Endothelial cell of umbilical vein (primary cell): Measurements from ENCODE around the gene ACMSD. TPM values are rescaled to one million over a fixed set of nuclear protein-coding genes. Genes with fewer than 3 reads are reported as not detected.

Experiments
- BruUV-seq: library from RNA; stranded (reverse); fragments of 400-500 nt; replicated peaks from 2 replicates; lab custom pipeline; 2021; lab: Mats Ljungman, UMichigan
- CTCF ChIA-PET: fragments of 300-600, 350-600 bp; sonication (Branson Sonifier 250); formaldehyde crosslinking; loops from one replicate; lab custom pipeline; 2021; ENCODE audit warnings: antibody characterized with exemption, inconsistent platforms; lab: Charles Lee
- POLR2A ChIA-PET: fragments of 300-600, 350-600 bp; sonication (Branson Sonifier 250); formaldehyde crosslinking; loops from one replicate; lab custom pipeline; 2021; ENCODE audit warnings: antibody characterized with exemption, inconsistent platforms; lab: Charles Lee
- DNase-seq: peaks from one replicate; pipeline ENCODE4 v3.0.0-alpha.2; 2011; ENCODE audit warnings: low read depth, low spot score
- FAIRE-seq: peaks from 2 replicates; lab custom pipeline; 2011; peaks lifted over from hg19 to GRCh38; lab: Jason Lieb, UNC
- H2AFZ ChIP-seq: 2 replicates; pipeline ENCODE4 v1.6.0; 2012; ENCODE audit warnings: low read depth, low read length, control low read depth, inconsistent platforms
- H3K27ac ChIP-seq: 2 replicates; pipeline ENCODE4 v1.5.1; 2011; ENCODE audit warnings: low read depth, mild to moderate bottlenecking, control low read depth, low read length, moderate library complexity; ENCODE audit not compliant: insufficient read depth
- H3K27me3 ChIP-seq, 2 experiments: 2 replicates each; pipeline versions ENCODE4 v1.6.0 to v1.6.1; 2011; ENCODE audit warnings: low read length in 2 of 2, mixed read lengths in 1 of 2; ENCODE audit not compliant: control insufficient read depth in 2 of 2, insufficient read depth in 2 of 2
- H3K36me3 ChIP-seq, 2 experiments: 2 replicates in 1 of 2; 3 replicates in 1 of 2; pipeline ENCODE4 v1.5.1; 2011; ENCODE audit warnings: low read length in 2 of 2, mild to moderate bottlenecking in 1 of 2, moderate library complexity in 1 of 2; ENCODE audit not compliant: control insufficient read depth in 2 of 2, insufficient read depth in 2 of 2; ENCODE audit errors: extremely low read depth in 1 of 2
- H3K4me1 ChIP-seq: 3 replicates; pipeline ENCODE4 v1.5.1; 2011; ENCODE audit warnings: mild to moderate bottlenecking, low read length; ENCODE audit not compliant: control insufficient read depth, insufficient read depth; ENCODE audit errors: extremely low read depth
- H3K4me2 ChIP-seq: 2 replicates; pipeline ENCODE4 v1.6.1; 2011; ENCODE audit warnings: low read length, control low read depth, mixed read lengths; ENCODE audit not compliant: insufficient read depth
- H3K4me3 ChIP-seq, 3 experiments: fragments of 200-600 bp in 1 of 3; sonication (generic), shearing (Covaris generic) in 1 of 3; replicated peaks in 1 of 3; 2 replicates each; pipeline ENCODE4 v1.5.1; 2011 to 2016; ENCODE audit warnings: control low read depth in 3 of 3, low read length in 3 of 3, mild to moderate bottlenecking in 2 of 3, inconsistent platforms in 1 of 3, low read depth in 1 of 3, moderate library complexity in 1 of 3; ENCODE audit not compliant: insufficient read depth in 1 of 3
- H3K79me2 ChIP-seq: 2 replicates; pipeline ENCODE4 v1.6.0; 2012; ENCODE audit warnings: low read length, inconsistent platforms; ENCODE audit not compliant: control insufficient read depth, insufficient read depth
- H3K9ac ChIP-seq: replicated peaks from 2 replicates; pipeline ENCODE3; 2011; ENCODE audit warnings: low read length, control low read depth; ENCODE audit not compliant: insufficient read depth; ENCODE audit errors: extremely low read depth
- H3K9me1 ChIP-seq: replicated peaks from 3 replicates; pipeline ENCODE4 v1.6.0; 2011; ENCODE audit warnings: mild to moderate bottlenecking, low read length; ENCODE audit not compliant: control insufficient read depth, insufficient read depth; ENCODE audit errors: extremely low read depth
- H3K9me3 ChIP-seq: replicated peaks from 2 replicates; pipeline ENCODE4 v1.5.1; 2012; ENCODE audit warnings: low read length, inconsistent platforms; ENCODE audit not compliant: control insufficient read depth, insufficient read depth
- H4K20me1 ChIP-seq: replicated peaks from 2 replicates; pipeline ENCODE3; 2011; ENCODE audit warnings: mild to moderate bottlenecking, low read length; ENCODE audit not compliant: control insufficient read depth, insufficient read depth; ENCODE audit errors: extremely low read depth
- CTCF ChIP-seq, 2 donors: IDR thresholded peaks; 1 replicate in 1 of 2; 2 replicates in 1 of 2; pipeline ENCODE4 v1.5.1; 2011; ENCODE audit warnings: low read length in 2 of 2, mild to moderate bottlenecking in 2 of 2, moderate library complexity in 2 of 2, control low read depth in 1 of 2, inconsistent platforms in 1 of 2, low read depth in 1 of 2; ENCODE audit not compliant: insufficient read depth in 1 of 2; ENCODE audit errors: extremely low read depth in 1 of 2
- EZH2 ChIP-seq: IDR thresholded peaks from 2 replicates; pipeline ENCODE4 v1.6.1; 2012; ENCODE audit warnings: borderline replicate concordance, low read depth, mild to moderate bottlenecking, moderate library complexity, low read length, inconsistent platforms; ENCODE audit not compliant: severe bottlenecking
- FOS ChIP-seq: IDR thresholded peaks from 2 replicates; pipeline ENCODE4 v1.6.1; 2011; ENCODE audit warnings: mild to moderate bottlenecking, low read length, moderate library complexity, borderline replicate concordance; ENCODE audit not compliant: insufficient read depth
- GATA2 ChIP-seq: IDR thresholded peaks from 2 replicates; pipeline ENCODE4 v1.7.0; 2011; ENCODE audit warnings: low read depth, mild to moderate bottlenecking, moderate library complexity, mixed read lengths, low read length; ENCODE audit not compliant: insufficient read length, insufficient read depth
- JUN ChIP-seq: IDR thresholded peaks from 2 replicates; pipeline ENCODE4 v1.6.1; 2011; ENCODE audit warnings: borderline replicate concordance, low read depth; ENCODE audit not compliant: insufficient read length, insufficient read depth
- MAX ChIP-seq: IDR thresholded peaks from 2 replicates; pipeline ENCODE4 v1.6.1; 2011; ENCODE audit not compliant: insufficient read depth, insufficient read length
- MYC ChIP-seq: IDR thresholded peaks from one replicate; pipeline ENCODE4 v1.6.1; 2011; ENCODE audit warnings: mild to moderate bottlenecking, low read depth, low read length
- POLR2A ChIP-seq: IDR thresholded peaks from 2 replicates; pipeline ENCODE4 v1.6.1; 2012; ENCODE audit warnings: low read depth, mild to moderate bottlenecking, control low read depth, low read length
- POLR2AphosphoS5 ChIP-seq: IDR thresholded peaks from 2 replicates; pipeline ENCODE4 v1.6.1; 2012; ENCODE audit warnings: low read depth, mild to moderate bottlenecking, control low read depth, low read length, moderate library complexity; ENCODE audit not compliant: insufficient read depth
- dilution Hi-C: fragments of 300-500 bp; cut with MboI; formaldehyde crosslinking; loops from one replicate; pipeline ENCODE4 v1.15.0; 2019; ENCODE audit warnings: low sequenced_read_pairs; ENCODE audit not compliant: extremely low pct_ligation_motif_present
- intact Hi-C: fragments of 100-400 bp; cut with micrococcal nuclease; formaldehyde crosslinking; loops from one replicate; pipeline ENCODE4 v1.10.0; 2022
- polyA plus RNA-seq, 4 experiments: library from polyadenylated mRNA; depleted of rRNA in 3 of 4; stranded (reverse) in 3 of 4; unstranded in 1 of 4; fragments of >200 nt; gene quantifications; 2 replicates each; pipeline versions ENCODE4 v1.2.1 to v1.2.3, GENCODE V29; 2011 to 2012; ENCODE audit warnings: missing spikeins in 1 of 4
- total RNA-seq: library from RNA; stranded (reverse); gene quantifications from 2 replicates; pipeline ENCODE4 v1.2.3, GENCODE V29; 2021

Gene ACMSD
- total and polyA plus RNA-seq, 2 donors (not counting 3 experiments of a cell fraction or from before 2014, with no cell fraction given), result not detected

- Histone ChIP-seq H3K4me1 (no peaks in the 10 kb centered on the region), H3K4me3 (no peak overlapping the region), H4K20me1 (no peaks in the 10 kb centered on the region), H3K27ac (no peak overlapping the region), H3K9me3 (no peaks in the 10 kb centered on the region), H3K4me2 (no peak overlapping the region), H3K9ac (no peak overlapping the region), H3K9me1 (no peaks in the 10 kb centered on the region), H3K79me2 (no peaks in the 10 kb centered on the region), H3K27me3 (no peaks in the 10 kb centered on the region), H3K36me3 (no peaks in the 10 kb centered on the region), H2AFZ (no peak overlapping the region)
- DNase-seq (peak; percentile 20), FAIRE-seq (no peak)
- intact Hi-C loops, result loop anchor here (1.0 to 10.0 kb wide), 6 partner anchors 115 to 1011 kb away; no protein-coding TSS in a partner anchor
- BruUV-seq, result no TSS peak
- peak in 1 of 2 donors; percentile 6 for TF ChIP-seq CTCF (IDR thresholded peaks at IDR 0.05; ENCODE audit: extremely low read depth in 1 of 2, insufficient read depth in 1 of 2, low read depth in 1 of 2, low read length in 2 of 2)
- TF ChIP-seq POLR2A, result no peak
- dilution Hi-C loops, result no loop called here
- ChIA-PET CTCF (interaction anchor here (0.7 to 2.7 kb wide), 16 partner anchors 9 to 1013 kb away, joined by 3 to 44 read pairs (median 5); no protein-coding TSS in a partner anchor), POLR2A (no interaction called here)
Observed at GRCh38 chr2:134897932-134898331, 59.5 kb downstream of the ACMSD start.

- Histone ChIP-seq H4K20me1 (no peaks in the 10 kb centered on the region), H3K9ac (no peak overlapping the region), H3K4me1 (no peaks in the 10 kb centered on the region), H3K36me3 (no peaks in the 10 kb centered on the region), H3K79me2 (no peaks in the 10 kb centered on the region), H3K27me3 (no peaks in the 10 kb centered on the region), H2AFZ (no peak overlapping the region), H3K4me3 (no peak overlapping the region), H3K27ac (no peak overlapping the region), H3K9me3 (no peaks in the 10 kb centered on the region), H3K9me1 (no peaks in the 10 kb centered on the region), H3K4me2 (no peak overlapping the region)
- TF ChIP-seq JUN (no peak), FOS (no peak), MAX (no peak), POLR2AphosphoS5 (no peak), POLR2A (no peak), MYC (no peak), CTCF (IDR thresholded peaks at IDR 0.05; ENCODE audit: extremely low read depth in 1 of 2, insufficient read depth in 1 of 2, low read depth in 1 of 2, low read length in 2 of 2) (no peak), GATA2 (no peak), EZH2 (no peak)
- CTCF ChIA-PET, result interaction anchor here (0.8 to 2.7 kb wide), 4 partner anchors 115 to 448 kb away, joined by 3 to 44 read pairs (median 6); no protein-coding TSS in a partner anchor
- FAIRE-seq, result no peak
- POLR2A ChIA-PET, result no interaction called here
- DNase-seq, result no peak
- no TSS peak for BruUV-seq
- intact Hi-C loops, result loop anchor here (5.0 to 10.0 kb wide), 2 partner anchors 784 to 1012 kb away; no protein-coding TSS in a partner anchor
- dilution Hi-C loops, result no loop called here
Observed at GRCh38 chr2:134899204-134899603, 60.8 kb downstream of the ACMSD start.
